GM19025 (cell line): ENCODE data around the gene OR10H5.
"Not testable (repeated sequence)": the region's sequence is repeated elsewhere in the genome, so short reads cannot be mapped to it uniquely, and the experiment has no call there.

Source experiments
- ATAC-seq: cut with Tn5 transposase; IDR thresholded peaks from one replicate; pipeline ENCODE4 v1.9.1; 2021; ENCODE audit warnings: mild to moderate bottlenecking, low read depth, moderate library complexity; ENCODE audit not compliant: unreplicated experiment

OR10H5 gene, protein sequence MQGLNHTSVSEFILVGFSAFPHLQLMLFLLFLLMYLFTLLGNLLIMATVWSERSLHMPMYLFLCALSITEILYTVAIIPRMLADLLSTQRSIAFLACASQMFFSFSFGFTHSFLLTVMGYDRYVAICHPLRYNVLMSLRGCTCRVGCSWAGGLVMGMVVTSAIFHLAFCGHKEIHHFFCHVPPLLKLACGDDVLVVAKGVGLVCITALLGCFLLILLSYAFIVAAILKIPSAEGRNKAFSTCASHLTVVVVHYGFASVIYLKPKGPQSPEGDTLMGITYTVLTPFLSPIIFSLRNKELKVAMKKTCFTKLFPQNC

DNA sequence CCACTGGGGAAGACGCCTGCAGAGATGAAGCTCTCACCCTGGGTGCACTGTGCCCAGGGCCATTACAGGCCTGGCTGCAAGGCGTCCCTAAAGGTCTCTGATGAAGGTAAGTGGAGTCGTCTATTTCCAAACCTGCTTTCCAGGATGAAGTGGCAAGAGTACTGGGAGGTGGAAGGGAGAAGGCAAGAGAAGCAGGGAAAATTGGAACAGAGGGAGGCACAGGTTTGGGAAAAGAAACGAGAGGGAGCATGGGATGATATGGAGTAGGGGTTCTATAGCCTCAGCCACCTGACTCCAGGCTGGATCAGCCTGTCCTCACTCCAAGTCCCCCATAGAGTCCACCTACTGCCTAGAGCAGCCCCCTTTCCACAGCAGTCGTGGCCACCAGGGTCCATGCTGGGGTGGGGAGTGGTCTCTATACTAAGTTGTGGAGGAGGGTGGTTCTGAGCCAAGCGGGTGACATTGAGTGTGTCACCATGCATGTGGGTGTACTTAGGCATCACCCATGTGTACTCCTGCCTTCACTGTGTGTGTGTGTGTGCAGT lies at the start of gene OR10H5:
TSS of gene OR10H5 (plus strand) at position 51 of the 545 bp plus-strand sequence. CDS start 6,388 bp downstream, outside the sequence.
- ATAC-seq = no peak

DNA sequence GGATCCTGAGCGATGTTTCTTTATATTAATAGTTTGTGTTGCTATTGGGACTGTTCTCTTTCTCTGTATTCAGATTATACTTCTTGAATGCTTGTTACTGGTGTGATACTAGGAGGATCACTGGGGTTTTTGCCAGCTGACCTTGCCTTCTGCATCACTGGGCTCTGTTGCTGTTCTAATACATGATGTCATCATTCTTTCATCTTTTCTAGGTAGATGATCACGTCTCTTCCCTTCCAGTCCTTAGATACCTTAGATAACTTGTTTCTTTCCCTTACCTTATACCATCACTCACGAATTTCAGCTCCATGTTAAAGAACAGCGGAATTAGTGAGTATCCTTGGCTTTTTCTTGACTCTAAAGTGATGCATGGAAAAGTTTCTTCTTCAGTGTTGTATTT lies 49.7 kb upstream of the OR10H5 start, which contains the start of gene OR10H3:
TSS of gene OR10H3 (plus strand) at position 264 of the 400 bp plus-strand sequence. CDS start 3,408 bp downstream, outside the sequence.
- no peak for ATAC-seq

DNA sequence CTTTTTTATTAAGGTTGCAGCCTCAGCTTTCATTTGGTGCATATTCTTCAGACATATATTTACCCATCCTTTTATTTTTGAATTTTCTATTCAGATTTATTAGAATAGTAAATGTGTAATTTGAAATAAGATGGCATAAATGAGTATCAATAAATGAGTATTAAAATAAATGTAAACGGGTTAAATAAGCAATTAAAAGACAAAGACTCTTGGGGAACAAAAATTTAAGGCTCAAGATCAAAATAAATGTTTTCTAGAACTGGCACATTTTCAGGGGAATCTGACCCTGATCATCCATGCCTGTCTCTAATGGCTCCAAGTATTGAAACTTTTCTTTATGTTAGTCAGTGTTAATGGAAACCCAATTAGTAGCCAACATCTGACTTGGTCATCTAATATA lies 46.7 kb upstream of the OR10H5 start:
- ATAC-seq = no peak

DNA sequence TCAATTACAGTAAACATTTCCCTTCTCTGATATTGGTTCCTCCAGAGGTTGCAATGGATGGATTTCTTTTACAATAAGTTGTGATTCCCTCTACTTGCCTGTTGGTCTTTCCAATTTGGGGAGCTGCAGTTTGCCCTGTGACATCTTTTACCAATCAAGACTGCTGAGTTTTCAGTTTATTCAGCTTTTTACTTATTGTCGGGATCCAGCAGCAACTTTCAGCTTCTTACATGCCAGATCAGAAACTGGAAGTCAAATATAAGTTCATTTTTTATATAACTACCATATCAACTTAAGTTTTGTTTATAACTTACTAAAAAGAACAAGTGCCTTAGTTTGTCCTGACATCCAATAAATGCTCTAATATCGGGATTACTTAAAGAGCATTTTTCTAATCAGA lies 39.2 kb upstream of the OR10H5 start:
- no peak for ATAC-seq

DNA sequence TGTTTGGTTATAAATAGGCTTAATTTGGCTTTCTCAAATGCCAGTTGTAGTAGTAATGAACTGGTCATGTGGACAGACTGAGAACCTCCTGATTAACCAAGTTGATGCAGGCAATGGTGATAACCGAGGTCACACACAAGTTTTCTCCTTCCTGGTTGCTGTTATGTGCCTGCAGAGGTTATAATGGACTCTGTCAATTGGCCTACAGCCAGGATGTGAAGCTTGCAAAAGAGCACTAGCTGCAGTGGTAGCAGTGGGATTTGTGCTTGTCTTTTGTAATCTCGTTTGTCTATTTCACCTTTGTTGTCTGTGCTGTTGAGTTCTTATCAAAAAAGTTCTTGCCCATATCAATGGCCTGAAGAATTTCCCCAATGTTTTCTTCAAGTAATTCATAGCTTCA lies 29.1 kb upstream of the OR10H5 start:
- ATAC-seq = no peak

DNA sequence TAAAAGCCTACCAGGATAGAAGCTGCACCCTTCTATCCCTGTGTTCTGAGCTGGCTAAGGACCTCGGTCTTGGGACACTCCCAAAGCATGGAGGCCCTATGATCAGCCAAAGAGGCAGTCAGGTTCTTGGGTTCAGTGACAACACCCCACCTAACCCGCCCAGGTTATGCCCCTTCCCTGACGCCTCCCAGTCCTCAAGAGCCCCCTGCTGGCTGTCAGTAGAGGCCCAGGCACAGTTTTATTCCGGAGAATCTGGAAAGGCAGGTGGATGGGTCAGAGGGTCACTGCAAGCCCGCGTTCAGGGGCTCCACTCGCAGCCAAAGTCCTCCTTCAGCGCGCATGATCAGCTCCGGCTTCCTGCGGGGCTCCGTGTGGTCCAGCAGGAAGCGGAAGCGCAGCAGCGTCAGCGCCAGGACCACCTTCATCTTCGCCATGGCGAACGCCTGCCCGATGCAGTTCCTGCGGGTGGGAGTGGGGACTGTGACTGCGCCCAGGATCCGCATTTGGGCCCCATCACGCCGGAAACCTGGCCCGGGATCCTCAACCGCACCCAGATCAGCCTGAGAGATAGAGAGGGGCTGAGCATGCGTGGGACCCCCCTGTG lies 27.4 kb upstream of the OR10H5 start:
- ATAC-seq = no peak

DNA sequence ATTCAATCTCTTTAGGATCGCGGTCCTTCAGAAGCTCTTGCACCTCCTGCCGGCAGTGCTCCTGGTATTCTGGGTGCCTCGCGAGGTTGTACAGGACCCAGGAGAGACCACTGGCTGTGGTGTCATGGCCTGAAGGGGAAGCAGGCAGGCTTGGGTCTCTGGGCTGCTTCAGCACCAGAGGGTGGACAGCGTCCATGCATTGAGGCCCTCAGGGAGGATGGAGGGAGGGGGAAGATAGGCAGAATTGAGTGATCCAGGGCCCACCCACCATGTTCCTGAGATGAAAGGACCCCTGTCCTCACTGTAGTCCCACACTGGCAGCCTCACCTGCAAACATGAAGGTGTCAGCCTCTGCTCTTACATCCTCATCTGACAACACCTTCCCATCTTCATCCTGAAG lies 17.9 kb upstream of the OR10H5 start:
- ATAC-seq = no peak

DNA sequence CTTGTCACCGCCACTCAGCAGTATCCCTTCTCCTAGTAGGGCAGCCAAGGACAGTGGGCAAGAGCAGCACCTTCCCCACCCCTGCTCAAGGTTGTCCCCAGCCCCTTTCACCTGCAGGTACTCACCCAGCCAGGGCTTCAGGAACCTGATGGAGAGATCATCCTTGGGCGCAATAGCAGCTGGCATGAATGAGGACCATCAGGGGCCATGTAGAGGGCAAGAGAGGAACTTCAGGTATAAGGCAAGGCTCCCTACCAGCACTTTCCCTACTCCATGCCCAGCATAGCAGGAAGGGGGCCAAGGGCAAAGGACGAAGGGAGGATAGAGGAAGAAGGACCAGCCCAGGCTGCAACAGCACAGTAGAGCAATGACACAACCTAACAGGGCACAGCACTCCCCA lies 13.3 kb upstream of the OR10H5 start:
- not testable (repeated sequence) for ATAC-seq

DNA sequence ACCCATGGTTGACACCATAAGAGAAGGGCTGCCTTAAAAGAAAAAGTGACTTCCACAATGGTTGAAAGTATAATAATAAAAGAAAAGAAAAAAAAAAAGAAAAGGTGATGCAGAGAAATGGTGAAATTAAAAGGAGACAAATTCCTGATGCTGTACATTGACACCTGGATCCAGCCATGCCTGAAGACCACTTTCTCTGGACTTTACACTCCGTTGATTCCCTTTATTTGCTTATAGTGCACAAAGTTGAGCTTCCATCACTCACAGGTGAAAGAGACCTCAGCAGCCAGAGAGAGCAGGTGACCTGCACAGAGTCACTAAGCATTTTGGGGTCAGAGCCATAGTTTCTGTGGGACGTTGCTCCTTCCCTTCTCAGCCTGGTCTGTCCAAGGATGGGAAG lies 12.2 kb upstream of the OR10H5 start:
- ATAC-seq = no peak

DNA sequence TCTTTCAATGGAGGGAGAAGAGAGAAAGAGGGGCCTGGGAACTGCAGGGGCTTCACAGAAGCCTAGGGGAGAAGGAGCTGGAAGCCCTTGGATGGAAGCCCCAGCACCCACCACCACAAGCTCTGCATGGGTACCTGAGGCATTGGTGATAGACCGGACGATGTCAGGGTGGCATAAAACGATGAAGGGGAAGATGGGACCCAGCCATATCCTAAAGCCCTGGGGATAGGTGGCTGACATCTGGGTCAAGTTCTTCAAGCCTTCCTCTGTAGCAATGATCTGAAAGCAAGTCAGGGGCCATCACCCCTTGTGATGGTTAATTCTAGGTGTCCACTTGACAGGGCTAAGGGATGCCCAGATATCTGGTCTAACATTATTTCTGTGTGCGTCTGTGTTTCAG lies 11.2 kb upstream of the OR10H5 start:
- ATAC-seq = no peak

DNA sequence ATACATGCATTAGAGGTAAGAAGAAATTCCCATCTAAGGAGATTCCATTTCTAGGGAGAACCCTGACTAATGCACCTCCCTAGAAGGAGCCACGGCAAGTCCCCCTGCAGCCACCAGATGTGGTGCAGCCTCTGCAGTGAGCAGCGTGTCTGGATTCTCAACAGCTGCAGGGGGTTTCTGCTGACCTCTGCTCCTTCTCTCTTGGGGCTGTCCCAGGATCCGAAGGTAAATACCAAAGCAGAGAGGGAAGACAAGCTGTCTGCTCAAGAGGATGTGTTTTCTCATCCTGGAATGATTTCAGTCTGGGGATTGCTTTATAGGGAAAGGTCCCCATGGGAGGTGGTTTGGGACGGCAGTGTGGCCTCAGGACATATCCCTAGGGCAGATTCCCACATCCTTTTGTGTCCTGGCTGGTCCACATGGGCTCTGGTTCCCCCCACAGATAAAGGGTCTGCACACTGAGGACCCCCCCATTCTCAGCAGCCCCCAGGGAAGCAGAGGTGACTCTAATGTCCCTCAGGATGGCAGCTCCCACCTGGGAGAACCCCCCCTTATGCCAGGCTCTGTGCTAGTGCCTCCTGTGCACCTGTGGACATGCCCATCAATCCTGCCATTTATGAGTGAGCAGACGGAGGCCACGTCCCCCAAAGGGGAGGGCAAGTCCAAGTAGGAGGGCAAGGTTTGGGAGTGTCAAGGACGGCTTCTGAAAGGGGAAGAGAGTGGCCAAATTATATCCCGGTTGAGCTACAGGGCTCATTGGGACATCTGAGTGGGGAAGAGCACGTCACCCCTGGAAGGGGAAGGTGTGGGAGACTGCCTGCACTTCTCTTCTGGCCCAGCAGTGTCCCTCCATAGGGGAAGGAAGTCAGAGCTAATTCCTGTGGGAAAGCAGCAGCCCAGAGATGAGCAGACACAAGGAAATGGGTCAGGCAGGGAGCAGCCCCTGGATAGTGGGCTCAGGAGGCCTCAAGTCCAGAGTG lies 10.2 kb upstream of the OR10H5 start:
- ATAC-seq = no peak

DNA sequence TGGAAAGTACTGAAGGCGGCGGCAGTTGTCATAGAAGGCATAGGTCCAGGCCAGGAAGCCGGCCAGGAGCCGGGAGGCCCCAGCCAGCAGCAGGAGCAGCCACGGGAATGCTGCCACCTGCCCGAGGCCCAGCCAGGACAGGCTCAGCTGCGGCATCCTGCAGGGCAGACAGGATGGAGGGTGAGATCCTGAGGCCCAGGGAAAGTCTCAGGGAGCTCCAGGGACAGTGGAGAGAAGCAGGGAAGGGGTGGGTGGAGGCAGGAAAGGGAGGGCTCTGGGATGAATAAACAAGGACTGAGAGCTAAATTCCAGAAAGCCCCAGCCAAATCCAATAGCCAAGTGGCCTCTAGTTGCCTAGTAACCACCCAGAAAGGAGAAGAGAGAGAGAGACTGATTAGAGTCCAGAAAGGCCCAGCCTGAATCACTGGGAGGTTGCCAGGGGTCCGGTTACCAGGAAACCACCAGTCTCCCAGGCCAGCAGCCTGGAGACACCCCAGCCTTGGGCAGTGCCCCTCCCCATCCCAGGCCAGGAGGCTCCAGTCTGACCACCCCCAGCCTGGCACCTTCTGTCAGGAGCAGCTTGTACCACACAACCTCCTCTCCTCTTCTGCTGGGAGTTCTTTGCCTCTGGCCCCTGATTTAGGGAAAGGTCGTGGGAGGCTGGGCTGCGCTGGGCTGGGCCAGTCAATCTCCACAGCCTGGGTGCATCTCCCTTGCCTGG lies 7.5 kb upstream of the OR10H5 start:
- ATAC-seq = no peak

DNA sequence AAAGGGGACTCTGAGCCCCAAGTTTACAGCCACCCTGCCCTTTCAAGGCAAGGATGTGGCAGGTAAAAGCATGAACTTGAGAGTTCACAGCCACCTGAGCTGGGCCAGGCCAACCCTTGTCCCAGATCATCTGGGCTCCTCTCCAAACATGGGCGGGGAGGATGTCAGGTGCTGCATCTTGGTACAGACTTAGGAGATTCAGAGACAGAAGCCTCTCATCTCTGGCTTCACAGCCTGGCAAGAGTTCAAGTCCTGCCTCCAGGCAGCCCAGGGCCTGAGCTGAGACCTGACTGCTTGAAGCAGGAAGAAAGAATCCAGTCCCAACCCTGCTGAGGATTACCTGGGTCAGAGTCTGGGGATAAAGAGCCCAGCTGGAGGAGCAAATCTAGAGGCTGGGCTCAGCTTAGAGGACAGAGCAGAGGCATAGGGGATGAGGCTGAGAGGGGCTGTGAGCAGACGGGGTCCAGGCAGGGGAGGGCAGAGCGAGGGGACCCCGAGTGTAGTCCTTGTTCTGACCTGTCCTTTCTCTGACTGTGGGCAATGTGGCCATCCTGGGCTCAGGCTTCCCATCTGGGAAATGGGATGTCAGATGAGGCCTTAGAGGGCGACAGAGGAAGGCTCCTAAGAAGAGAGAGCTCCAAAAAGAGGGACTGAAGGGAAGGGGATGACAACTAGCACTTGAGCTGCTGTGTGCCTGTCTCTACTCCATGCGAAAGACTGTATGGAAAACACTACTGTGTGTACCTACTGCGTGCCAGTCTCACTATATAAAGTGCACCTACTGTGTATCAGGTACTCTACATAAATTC lies 6.6 kb upstream of the OR10H5 start:
- no peak for ATAC-seq

DNA sequence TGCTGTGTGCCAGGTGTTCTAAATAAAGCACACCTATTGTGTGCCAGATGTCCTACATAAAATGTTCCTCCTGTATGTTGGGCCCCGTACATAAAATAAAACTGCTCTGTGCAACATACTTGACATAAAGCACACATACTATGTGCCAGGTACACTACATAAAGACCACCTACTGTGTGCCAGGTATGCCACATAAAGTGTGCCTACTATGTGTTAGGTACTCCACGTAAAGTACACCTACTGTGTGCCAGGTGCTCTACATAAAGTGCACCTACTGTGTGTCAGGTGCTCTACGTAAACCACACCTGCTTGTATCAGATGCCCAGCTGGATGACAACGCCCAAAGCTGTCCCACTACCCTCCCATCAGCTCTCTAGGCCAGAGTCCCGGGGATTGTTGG lies 5.8 kb upstream of the OR10H5 start:
- ATAC-seq = no peak

DNA sequence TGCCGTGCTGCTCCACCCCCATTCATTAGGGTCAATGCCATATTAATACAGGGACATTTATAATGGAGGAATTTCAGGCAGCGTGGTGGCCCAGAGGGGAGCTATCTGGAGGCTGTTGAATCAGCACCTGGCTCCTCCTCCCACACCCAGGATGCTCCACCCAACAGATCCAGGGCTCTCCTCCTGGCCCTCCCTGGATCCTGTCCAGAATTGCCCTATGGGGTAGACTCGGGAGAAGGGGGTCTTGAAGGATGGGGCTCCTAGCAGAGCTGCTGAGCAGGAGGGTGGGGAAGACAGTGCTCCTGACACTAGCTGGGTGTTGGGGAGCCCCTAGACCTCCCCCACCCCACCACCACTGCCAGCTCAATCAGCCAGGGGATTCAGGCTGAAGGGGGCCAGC lies 5.2 kb upstream of the OR10H5 start:
- no peak for ATAC-seq

DNA sequence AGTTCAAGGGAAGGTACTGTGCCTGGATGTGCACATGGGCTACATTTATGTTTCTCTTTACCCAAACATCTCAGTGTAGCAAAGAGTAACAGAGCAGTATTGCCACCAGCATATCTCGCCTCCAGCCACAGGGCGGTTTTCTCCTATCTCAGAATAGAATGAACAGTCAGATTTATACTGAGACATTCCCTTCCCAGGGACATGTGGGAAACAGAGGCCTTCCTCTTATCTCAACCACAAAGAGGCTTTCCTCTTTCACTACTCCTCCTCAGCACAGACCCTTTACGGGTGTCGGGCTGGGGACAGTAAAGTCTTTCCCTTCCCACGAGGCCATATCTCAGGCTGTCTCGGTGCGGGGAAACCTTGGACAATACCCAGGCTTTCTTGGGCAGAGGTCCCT lies 4.6 kb upstream of the OR10H5 start:
- not testable (repeated sequence) for ATAC-seq

DNA sequence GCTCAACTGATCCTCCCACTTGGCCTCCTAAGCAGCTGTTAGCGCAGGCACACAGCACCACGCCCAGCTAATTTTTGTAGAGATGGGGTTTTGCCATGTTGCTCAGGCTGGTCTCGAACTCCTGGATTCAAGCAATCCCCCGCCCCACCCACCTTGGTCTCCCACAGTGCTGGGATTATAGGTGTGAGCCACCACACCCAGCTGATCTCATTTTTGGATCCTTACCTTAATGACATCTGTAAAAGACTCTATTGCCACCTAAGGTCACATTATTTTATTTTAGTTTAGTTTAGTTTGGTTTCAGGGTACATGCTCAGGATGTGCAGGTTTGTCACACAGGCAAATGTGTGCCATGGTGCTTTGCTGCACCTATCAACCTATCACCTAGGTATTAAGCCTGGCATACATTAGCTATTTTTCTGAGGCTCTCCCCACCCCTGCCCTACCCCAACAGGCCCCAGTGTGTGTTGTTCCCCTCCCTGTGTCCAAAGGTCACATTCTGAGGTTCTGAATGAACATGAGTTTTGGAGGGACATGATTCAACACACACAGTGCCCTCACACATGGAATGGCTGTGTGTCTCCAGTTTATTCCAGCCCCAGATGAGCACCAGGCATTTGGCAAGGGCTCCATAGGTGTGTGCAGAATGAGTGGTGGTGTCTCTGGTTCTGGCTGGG lies 1.3 kb downstream of the OR10H5 start:
- ATAC-seq = no peak

DNA sequence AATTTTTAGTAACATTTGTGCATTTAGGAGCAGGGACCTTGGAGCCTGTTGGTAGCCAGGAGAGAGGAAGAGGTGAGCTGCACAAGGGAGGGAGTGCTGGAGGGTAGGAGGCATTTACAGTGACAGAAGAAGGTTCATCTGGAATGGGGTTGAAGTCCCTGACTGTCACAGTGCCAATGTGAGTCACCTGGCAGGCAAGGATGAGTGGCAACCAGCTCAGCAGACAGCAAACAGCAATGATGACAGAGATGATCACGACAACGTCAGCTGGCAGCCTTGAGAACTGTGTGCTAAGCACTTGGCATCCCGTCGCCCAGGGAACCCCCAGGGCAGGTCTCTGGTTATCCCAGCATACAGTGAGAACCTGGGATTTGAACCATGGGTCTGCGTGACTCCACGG lies 2.6 kb downstream of the OR10H5 start:
- no peak for ATAC-seq

DNA sequence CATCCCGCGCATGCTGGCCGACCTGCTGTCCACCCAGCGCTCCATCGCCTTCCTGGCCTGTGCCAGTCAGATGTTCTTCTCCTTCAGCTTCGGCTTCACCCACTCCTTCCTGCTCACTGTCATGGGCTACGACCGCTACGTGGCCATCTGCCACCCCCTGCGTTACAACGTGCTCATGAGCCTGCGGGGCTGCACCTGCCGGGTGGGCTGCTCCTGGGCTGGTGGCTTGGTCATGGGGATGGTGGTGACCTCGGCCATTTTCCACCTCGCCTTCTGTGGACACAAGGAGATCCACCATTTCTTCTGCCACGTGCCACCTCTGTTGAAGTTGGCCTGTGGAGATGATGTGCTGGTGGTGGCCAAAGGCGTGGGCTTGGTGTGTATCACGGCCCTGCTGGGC lies 6.8 kb downstream of the OR10H5 start:
- not testable (repeated sequence) for ATAC-seq
